Stimulated activated CD8-positive, alpha-beta memory T cell treated with anti-CD3 and anti-CD28 coated beads, Interleukin-4, amount 100 ng/mL, for 24 hours (primary cell): ENCODE results near the gene LBX2.
"Not testable (repeated sequence)": the region's sequence is repeated elsewhere in the genome, so short reads cannot be mapped to it uniquely, and the experiment has no call there.

Experiments
- DNase-seq: peaks from one replicate; pipeline ENCODE4 v3.0.0-alpha.2; 2020; ENCODE audit warnings: low read depth

LBX2 gene

GRCh38 chr2:74482801-74483674, 16.4 kb downstream of the LBX2 start, which contains the start of the genes CCDC142 and TTC31:
TSS of gene CCDC142 (minus strand) at chr2:74482998. CDS start at chr2:74482837, 161 bp downstream.
TSS of gene TTC31 (plus strand) at chr2:74483081. CDS start at chr2:74483096, 15 bp downstream.
- DNase-seq, result peak; percentile 85

- peak; percentile 37 for DNase-seq
Observed at GRCh38 chr2:74481961-74482800, 17.2 kb downstream of the LBX2 start.

GRCh38 chr2:74481431-74481830, 18.0 kb downstream of the LBX2 start:
- no peak for DNase-seq

- no peak for DNase-seq
Observed at GRCh38 chr2:74474899-74475298, 24.5 kb downstream of the LBX2 start.

GRCh38 chr2:74474481-74474880, 24.9 kb downstream of the LBX2 start:
- no peak for DNase-seq

GRCh38 chr2:74472945-74473258, 26.5 kb downstream of the LBX2 start:
- DNase-seq, result no peak

GRCh38 chr2:74472086-74472944, 27.1 kb downstream of the LBX2 start, which contains the start of gene MRPL53:
TSS of gene MRPL53 (minus strand) at chr2:74472680. CDS start at chr2:74472660, 20 bp downstream.
- peak; percentile 92 for DNase-seq

- DNase-seq, result no peak
Observed at GRCh38 chr2:74471332-74472065, 27.9 kb downstream of the LBX2 start.

GRCh38 chr2:74470742-74471141, 28.7 kb downstream of the LBX2 start:
- not testable (repeated sequence) for DNase-seq

GRCh38 chr2:74464406-74464805, 35.0 kb downstream of the LBX2 start:
- no peak for DNase-seq

GRCh38 chr2:74462786-74463105, 36.7 kb downstream of the LBX2 start:
- DNase-seq, result no peak

- DNase-seq, result no peak
Observed at GRCh38 chr2:74462054-74462785, 37.2 kb downstream of the LBX2 start.

GRCh38 chr2:74461187-74462053, 38.0 kb downstream of the LBX2 start:
- DNase-seq, result no peak

GRCh38 chr2:74460187-74460586, 39.2 kb downstream of the LBX2 start:
- DNase-seq, result not testable (repeated sequence)

GRCh38 chr2:74459503-74460118, 39.8 kb downstream of the LBX2 start:
- DNase-seq, result not testable (repeated sequence)

GRCh38 chr2:74458938-74459363, 40.5 kb downstream of the LBX2 start:
- no peak for DNase-seq

- DNase-seq, result peak; percentile 98
Observed at GRCh38 chr2:74458132-74458937, 41.1 kb downstream of the LBX2 start, which contains the start of gene WBP1. TSS of gene WBP1 (plus strand) at chr2:74458438. CDS start at chr2:74458603, 165 bp downstream.

- peak; percentile 79 for DNase-seq
Observed at GRCh38 chr2:74457549-74458131, 41.8 kb downstream of the LBX2 start.
